SW 1271 (cell line): ENCODE measurements around the gene RPL29.
A peak's percentile ranks its signal among the peaks of the same experiment; 100 is the strongest.
"Not testable (repeated sequence)": the region's sequence is repeated elsewhere in the genome, so short reads cannot be mapped to it uniquely, and the experiment has no call there.

Source experiments
- DNase-seq, 2 experiments: peaks; one replicate each; lab custom pipeline; 2025; lab: John Stamatoyannopoulos, UW

Gene RPL29

GRCh38 chr3:51995346-51996163 lies at the start of gene RPL29:
RPL29 (minus strand) TSS chr3:51995895; CDS start chr3:51995461, 434 bp downstream.
- peak; percentile 48 to 86 for DNase-seq

DNA sequence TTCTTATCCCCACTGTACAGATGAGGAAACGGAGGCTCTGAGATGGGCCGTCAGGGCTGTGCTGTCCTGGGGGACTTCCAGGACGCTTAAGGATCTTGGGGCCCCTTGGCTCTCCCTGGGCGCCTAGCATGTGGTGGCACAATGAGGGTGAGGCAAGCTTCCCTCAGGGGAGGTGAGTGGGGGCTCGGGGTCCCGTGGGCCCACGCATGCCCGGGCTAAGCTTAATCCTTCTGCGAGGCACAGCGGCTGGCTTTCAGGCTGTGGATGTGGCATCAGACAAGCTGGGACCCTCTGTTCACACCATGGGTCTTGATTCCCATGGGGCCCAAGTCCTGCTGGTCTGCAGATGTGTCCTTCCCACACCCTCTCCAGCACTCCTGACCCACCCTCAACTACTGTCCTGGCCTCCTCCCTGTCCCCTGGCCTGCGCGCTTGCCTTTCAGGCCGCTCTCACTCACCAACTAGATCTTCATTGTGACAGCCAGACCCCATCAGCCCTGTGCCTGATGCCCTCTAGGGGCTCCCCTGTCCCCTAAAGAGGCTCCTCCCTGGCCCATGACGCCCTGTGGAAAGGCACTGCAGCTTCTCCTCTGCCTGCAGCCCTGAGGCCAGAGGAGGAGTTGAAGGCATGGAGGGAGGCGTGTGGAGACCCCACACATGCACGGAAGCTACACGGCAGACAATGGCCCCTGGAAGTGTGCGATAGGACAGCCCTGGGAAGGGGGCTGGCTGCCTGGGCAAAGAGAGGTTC lies 49.3 kb upstream of the RPL29 start:
- no peak for DNase-seq

DNA sequence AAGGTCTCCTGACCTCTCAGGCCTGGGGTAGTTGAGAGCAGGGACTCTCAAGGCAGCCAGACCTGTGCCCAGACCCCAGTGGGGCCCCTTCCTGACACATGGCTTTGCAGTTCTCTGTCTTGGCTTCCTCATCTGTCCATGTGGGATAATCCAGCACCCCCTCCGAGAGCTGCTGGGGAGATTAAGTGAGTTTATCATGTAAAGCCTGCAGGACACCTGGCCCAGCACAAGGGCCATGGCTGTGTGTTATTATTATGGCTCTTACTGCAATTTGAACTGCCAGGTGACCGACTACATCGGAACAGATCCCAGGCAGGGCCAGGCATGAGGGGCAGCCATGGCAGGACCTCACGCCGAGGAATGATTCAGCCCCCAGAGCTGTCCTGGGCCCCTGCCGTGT lies 48.1 kb upstream of the RPL29 start:
- no peak for DNase-seq

DNA sequence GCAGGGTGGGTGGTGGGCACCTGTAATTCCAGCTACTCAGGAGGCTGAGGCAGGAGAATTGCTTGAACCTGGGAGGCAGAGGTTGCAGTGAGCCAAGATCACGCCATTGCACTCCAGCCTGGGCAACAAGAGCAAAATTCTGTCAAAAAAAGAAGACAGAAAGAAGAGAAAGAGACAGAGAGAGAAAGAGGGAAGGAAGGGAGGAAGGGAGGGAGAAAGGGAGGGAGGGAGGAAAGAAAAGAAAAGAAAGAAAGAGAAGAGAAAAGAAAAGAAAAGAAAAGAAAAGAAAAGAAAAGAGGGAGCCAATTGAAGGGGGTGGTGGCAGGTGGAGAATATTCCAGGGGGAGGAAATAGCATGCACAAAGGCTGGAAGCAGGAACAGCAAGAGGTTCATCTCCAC lies 47.3 kb upstream of the RPL29 start:
- DNase-seq: not testable (repeated sequence)

DNA sequence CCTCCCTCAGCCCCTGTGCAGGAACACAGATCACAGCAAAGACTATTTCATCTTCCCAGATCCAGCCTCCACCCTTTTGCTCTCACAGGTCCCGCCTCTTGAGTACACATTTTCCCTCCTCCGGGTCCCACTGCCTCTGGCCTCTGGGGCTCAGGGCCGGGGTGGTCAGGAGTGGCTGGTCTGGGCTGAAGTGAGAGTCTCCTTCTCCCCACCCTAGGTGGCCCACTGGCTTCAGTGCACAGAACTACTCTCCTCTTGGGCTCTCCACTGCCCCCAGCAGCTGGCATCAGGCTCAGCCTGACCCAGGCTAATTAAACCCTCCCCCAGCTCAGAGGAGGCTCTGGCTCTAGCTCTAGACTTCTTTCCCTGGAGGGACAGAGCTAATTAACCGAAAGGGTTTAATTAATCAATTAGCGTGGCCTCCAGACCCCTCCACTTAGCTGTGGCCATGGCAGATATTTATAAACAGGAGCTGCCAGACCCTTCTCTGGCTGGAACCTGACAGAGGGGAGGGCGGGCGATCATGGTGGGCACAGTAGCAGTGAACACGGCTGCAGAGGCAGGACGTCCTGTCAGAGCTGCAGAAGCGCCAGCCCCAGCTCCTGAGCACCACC lies 45.5 kb upstream of the RPL29 start:
- no peak for DNase-seq

DNA sequence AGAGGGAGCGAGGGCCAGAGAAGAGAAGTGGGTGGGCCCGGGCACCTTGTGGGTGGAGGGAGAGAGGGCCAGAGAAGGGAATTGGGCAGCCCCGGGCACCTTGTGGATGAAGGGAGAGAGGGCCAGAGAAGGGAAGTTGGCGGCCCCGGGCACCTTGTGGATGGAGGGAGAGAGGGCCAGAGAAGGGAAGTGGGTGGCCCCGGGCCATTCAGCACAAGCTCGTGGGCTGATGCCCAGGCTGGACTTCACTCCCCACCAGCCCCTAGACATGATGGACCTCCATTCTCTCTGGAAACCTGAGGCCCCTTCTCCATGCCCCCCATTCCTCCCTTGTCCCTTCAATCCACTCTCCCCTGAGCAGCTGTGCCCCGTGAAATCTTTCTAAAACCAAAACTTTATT lies 44.9 kb upstream of the RPL29 start:
- DNase-seq: no peak

GRCh38 chr3:52039846-52040245 lies 44.2 kb upstream of the RPL29 start:
- no peak for DNase-seq

- no peak for DNase-seq
Measured at GRCh38 chr3:52039426-52039825, 43.7 kb upstream of the RPL29 start.

- no peak for DNase-seq
Measured at GRCh38 chr3:52038227-52038626, 42.5 kb upstream of the RPL29 start.

DNA sequence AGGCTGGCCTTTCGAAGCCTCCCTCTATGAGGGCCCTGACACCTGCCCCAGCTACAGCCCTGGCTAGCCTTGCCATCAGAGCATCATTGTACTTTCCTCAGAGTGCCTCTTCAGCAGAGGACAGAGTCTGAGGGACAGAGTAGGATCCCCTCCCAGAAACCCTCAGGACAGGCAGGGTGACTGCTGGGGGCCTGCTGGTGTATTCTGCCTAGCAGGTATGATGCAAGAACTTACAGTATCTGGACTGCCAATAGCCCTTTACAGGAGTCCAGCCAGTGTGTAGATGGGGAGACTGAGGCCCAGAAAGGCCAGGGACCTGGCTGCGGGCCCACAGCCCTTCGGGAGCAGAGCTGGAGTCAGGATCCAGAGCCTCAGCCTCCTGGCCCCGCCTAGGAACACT lies 41.6 kb upstream of the RPL29 start:
- no peak for DNase-seq

DNA sequence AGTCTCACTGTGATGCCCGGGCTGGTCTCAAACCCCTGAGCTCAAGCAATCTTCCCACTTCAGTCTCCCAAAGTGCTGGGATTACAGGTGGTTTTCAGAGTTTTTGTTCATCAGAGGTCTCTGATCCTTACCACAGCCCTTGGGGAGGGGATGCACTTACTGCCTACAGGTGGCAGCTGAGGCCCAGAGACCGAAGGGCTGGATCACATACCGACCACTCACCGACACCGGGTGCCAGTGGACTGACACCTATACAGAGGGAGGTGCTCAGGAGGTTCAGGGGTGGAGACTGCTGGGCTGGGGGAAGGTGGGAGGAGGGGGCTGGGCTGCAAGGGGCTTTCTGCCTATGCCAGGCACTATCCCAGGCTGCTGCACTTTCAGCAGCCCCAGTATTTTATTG lies 41.1 kb upstream of the RPL29 start:
- DNase-seq: no peak

GRCh38 chr3:52036222-52036694 lies 40.6 kb upstream of the RPL29 start:
- no peak for DNase-seq

- DNase-seq: no peak
Measured at GRCh38 chr3:52034651-52035050, 39.0 kb upstream of the RPL29 start.

DNA sequence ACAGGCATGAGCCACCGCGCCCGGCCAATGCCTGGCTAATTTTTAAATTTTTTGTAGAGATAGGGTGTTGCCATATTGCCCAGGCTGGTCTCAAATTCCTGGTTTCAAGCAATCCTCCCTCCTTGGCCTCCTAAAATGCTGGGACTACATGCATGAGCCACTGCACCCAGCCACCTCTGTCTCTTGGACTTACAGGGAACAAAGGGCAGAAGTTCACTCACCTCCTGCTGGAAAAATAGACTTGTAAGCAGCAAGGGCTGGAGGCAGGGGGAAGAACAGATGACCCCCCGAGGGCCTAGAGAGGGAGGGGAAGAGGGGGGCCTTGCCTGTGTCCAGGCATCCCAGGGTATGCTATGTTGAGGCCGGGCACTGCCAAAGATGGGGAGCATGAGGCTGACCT lies 38.5 kb upstream of the RPL29 start:
- DNase-seq: no peak

GRCh38 chr3:52033748-52034147 lies 38.1 kb upstream of the RPL29 start:
- not testable (repeated sequence) for DNase-seq

GRCh38 chr3:52032702-52033408 lies 37.2 kb upstream of the RPL29 start:
- DNase-seq: no peak

DNA sequence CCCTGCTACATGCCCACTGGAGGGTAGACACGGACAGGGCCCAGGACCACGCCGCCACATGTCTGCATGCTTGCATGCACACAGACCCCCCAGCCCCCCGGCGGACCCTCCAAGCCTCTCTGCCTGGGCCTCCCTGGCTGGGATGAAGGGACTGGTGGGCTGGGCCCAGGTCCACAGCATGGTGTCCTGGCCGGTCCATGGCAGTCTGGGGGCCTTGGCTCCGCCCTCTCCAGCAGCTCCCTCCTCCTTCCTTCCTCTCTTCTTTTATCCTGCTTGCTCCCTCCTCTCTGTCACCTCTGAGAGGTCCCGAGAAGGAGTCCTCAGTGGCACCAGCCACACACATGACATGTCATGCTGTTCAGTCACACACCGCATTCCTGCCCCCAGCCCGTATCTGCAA lies 36.2 kb upstream of the RPL29 start:
- DNase-seq: no peak

- DNase-seq: no peak
Measured at GRCh38 chr3:52030714-52031310, 35.1 kb upstream of the RPL29 start.

DNA sequence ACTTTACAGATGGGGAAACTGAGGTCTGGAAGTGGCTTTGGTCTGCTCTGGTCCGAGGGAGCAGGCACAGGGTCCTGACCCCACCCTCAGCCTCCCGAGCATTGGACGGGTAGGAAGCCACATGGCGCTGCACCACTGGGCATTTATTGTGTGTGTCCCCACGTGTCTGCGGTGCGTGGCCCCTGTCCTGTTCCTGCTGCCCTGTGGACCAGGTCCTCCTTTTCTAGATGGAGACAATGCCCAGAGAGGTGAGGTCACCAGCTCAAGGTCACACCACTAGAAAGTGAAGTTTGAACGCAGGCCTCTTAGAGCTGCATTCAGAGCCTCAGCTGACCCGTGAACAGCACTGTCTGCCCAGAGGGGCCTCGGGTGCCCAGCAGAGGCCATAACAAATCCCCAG lies 33.8 kb upstream of the RPL29 start:
- no peak for DNase-seq

DNA sequence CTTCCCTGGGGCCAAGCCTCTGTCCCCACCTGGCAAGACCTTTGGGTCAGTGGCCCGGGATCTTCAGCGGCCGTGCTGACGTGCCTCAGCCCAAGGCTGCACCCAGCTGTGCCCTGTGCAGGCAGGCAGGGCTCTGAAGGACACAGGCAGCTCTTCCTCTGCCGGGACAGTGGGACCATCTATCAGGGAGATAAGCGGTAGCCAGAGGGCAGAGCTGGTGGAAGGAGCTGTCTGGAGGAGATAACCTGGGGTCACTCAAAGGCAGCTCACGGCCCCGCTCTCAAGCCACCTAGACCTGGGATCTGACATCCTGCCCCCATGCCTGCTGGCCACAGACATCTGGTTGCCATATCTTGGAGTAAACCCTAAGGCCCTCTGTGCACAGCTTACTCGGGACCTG lies 33.4 kb upstream of the RPL29 start:
- DNase-seq: no peak

- DNase-seq: no peak
Measured at GRCh38 chr3:52028572-52028971, 32.9 kb upstream of the RPL29 start.

DNA sequence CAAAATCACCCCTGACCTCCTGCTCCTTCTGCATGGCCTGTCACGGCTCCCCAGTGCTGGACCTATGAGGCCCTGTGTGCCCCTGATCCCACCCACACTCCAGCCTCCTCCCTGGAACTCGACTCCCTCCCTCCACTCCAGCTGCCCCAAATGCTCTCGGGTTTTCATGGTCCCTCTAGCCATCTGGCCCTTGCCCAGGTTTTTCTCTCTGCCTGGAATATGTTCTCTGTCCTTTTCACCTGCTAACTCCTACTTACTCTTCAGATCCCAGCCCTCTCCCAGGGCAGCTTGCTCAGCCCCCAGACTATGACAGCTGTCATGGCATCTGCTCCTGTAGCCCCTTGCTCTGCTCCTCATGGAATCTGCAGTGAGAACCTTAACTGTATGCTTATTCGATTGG lies 30.3 kb upstream of the RPL29 start:
- no peak for DNase-seq
